A673 (cell line): ENCODE results near the gene ETV3L. TPM values are rescaled to one million over a fixed set of nuclear protein-coding genes. Genes with fewer than 3 reads are reported as not detected.

Experiments
- BruUV-seq: library from RNA; stranded (reverse); fragments of 400-500 nt; replicated peaks from 2 replicates; lab custom pipeline; 2021; lab: Mats Ljungman, UMichigan
- CTCF ChIA-PET: fragments of 300-600 bp; sonication (Branson Sonifier 250); formaldehyde crosslinking; loops from one replicate; lab custom pipeline; 2022; ENCODE audit warnings: antibody characterized with exemption; lab: Charles Lee
- POLR2A ChIA-PET: fragments of 300-600 bp; sonication (Branson Sonifier 250); formaldehyde crosslinking; loops from one replicate; lab custom pipeline; 2022; ENCODE audit warnings: antibody characterized with exemption; ENCODE audit not compliant: low non-redundant PET; lab: Charles Lee
- DNase-seq: peaks from one replicate; pipeline ENCODE4 v3.0.0-alpha.2; 2015; ENCODE audit warnings: low spot score
- H3K27ac ChIP-seq: fragments of 200-600 bp; sonication (generic); 2 replicates; pipeline ENCODE4 v1.5.1; 2016; ENCODE audit warnings: mixed run types, low read depth, mild to moderate bottlenecking, mixed read lengths, antibody characterized with exemption, low read length; ENCODE audit not compliant: poor library complexity, severe bottlenecking
- H3K27me3 ChIP-seq: fragments of 200-600 bp; sonication (generic); replicated peaks from 2 replicates; pipeline ENCODE4 v1.6.1; 2017; ENCODE audit warnings: mixed run types, low read depth, mild to moderate bottlenecking, mixed read lengths, antibody characterized with exemption, low read length; ENCODE audit not compliant: insufficient read depth, poor library complexity
- H3K36me3 ChIP-seq: fragments of 200-600 bp; sonication (generic); 2 replicates; pipeline ENCODE4 v1.6.1; 2016; ENCODE audit warnings: mixed run types, mild to moderate bottlenecking, mixed read lengths, antibody characterized with exemption, low read length; ENCODE audit not compliant: insufficient read depth, poor library complexity, severe bottlenecking
- H3K4me1 ChIP-seq: fragments of 200-600 bp; sonication (generic); 2 replicates; pipeline ENCODE4 v1.6.1; 2017; ENCODE audit warnings: mixed run types, mild to moderate bottlenecking, mixed read lengths, antibody characterized with exemption, low read length; ENCODE audit not compliant: insufficient read depth, poor library complexity, severe bottlenecking
- H3K4me3 ChIP-seq: fragments of 200-600 bp; sonication (generic); 2 replicates; pipeline ENCODE4 v1.5.1; 2016; ENCODE audit warnings: low read depth, mixed run types, mild to moderate bottlenecking, mixed read lengths, low read length; ENCODE audit not compliant: poor library complexity, severe bottlenecking
- H3K9me3 ChIP-seq: fragments of 200-600 bp; sonication (generic); 2 replicates; pipeline ENCODE4 v1.6.1; 2016; ENCODE audit warnings: mixed run types, low read depth, mild to moderate bottlenecking, mixed read lengths, antibody characterized with exemption, low read length; ENCODE audit not compliant: poor library complexity, severe bottlenecking
- CTCF ChIP-seq: fragments of 300-800, 200-600 bp; sonication (generic); conservative IDR thresholded peaks from 2 replicates; pipeline ENCODE4 v1.5.1; 2017; ENCODE audit warnings: low read depth, mild to moderate bottlenecking, antibody characterized with exemption, low read length, moderate library complexity, mixed read lengths
- EZH2 ChIP-seq: fragments of 200-600 bp; sonication (generic); IDR thresholded peaks from 2 replicates; pipeline ENCODE4 v1.6.1; 2017; ENCODE audit warnings: borderline replicate concordance, low read depth, mild to moderate bottlenecking, mixed read lengths, antibody characterized with exemption, low read length; ENCODE audit not compliant: poor library complexity, severe bottlenecking
- intact Hi-C: fragments of 100-400 bp; cut with micrococcal nuclease; formaldehyde crosslinking; loops from one replicate; pipeline ENCODE4 v1.10.0; 2022; ENCODE audit not compliant: unreplicated experiment
- total RNA-seq: library from RNA; stranded (reverse); gene quantifications from 2 replicates; pipeline ENCODE4 v1.2.3, GENCODE V29; 2021

The ETV3L gene
- total RNA-seq, 1 experiment from 2014 or later, result not detected

- H3K27ac ChIP-seq, result peak overlapping the region; percentile 61
- ChIA-PET POLR2A (no interaction called here), CTCF (interaction anchor here (0.6 to 2.6 kb wide), 14 partner anchors 9 to 214 kb away, joined by 3 to 98 read pairs (median 5); partner anchors contain the start of gene ETV3)
- intact Hi-C loops, result loop anchor here (1.0 to 2.0 kb wide), 2 partner anchors 66 to 403 kb away; no protein-coding TSS in a partner anchor
- no peaks in the 10 kb centered on the region for H3K36me3 ChIP-seq
- no peak overlapping the region for H3K4me3 ChIP-seq
- TF ChIP-seq EZH2 (no peak), CTCF (peak; percentile 98)
- H3K4me1 ChIP-seq, result peaks cover 30% of the 10 kb centered on the region
- peak; percentile 95 for DNase-seq
- H3K27me3 ChIP-seq, result no peaks in the 10 kb centered on the region
- H3K9me3 ChIP-seq, result no peaks in the 10 kb centered on the region
- BruUV-seq, result no TSS peak
Measured at GRCh38 chr1:157090196-157090647, 9.4 kb downstream of the ETV3L start.

- H3K27ac ChIP-seq, result no peak overlapping the region
- POLR2A ChIA-PET, result no interaction called here
- intact Hi-C loops, result loop anchor here (1.0 to 2.0 kb wide), 2 partner anchors 67 to 403 kb away; no protein-coding TSS in a partner anchor
- BruUV-seq, result no TSS peak
- DNase-seq, result no peak
- no peak overlapping the region for H3K4me3 ChIP-seq
- no peaks in the 10 kb centered on the region for H3K9me3 ChIP-seq
- TF ChIP-seq EZH2 (no peak), CTCF (no peak)
- no peaks in the 10 kb centered on the region for H3K36me3 ChIP-seq
- H3K4me1 ChIP-seq, result peaks cover 30% of the 10 kb centered on the region
- H3K27me3 ChIP-seq, result no peaks in the 10 kb centered on the region
- CTCF ChIA-PET, result interaction anchor here (0.6 to 2.6 kb wide), 13 partner anchors 8 to 214 kb away, joined by 3 to 98 read pairs (median 5); partner anchors contain the start of gene ETV3
Measured at GRCh38 chr1:157089789-157090188, 9.8 kb downstream of the ETV3L start.

- intact Hi-C loops, result no loop called here
- TF ChIP-seq EZH2 (no peak), CTCF (no peak)
- Histone ChIP-seq H3K27ac (no peak overlapping the region), H3K4me3 (no peak overlapping the region), H3K27me3 (no peaks in the 10 kb centered on the region), H3K9me3 (no peaks in the 10 kb centered on the region), H3K36me3 (no peaks in the 10 kb centered on the region), H3K4me1 (peaks cover 30% of the 10 kb centered on the region)
- ChIA-PET POLR2A (no interaction called here), CTCF (interaction anchor here (1.1 kb wide), 1 partner anchor 68 kb away, joined by 7 read pairs; no protein-coding TSS in a partner anchor)
- BruUV-seq, result no TSS peak
- DNase-seq, result no peak
Measured at GRCh38 chr1:157088607-157089006, 11.0 kb downstream of the ETV3L start.
